Natural killer cell (primary cell): ENCODE data around the gene SLC12A6. TPM values are rescaled to one million over a fixed set of nuclear protein-coding genes. Genes with fewer than 3 reads are reported as not detected.
A peak's percentile ranks its signal among the peaks of the same experiment; 100 is the strongest.
"Not testable (repeated sequence)": the region's sequence is repeated elsewhere in the genome, so short reads cannot be mapped to it uniquely, and the experiment has no call there.

Experiments
- ATAC-seq, 3 donors: fragments of 150-1000 bp in 2 of 3; fragments of 200-7000 bp in 1 of 3; cut with Tn5 transposase; 1 replicate in 1 of 3; 2 replicates in 2 of 3; pipeline ENCODE4 v1.10.0; 2021; ENCODE audit warnings: mild to moderate bottlenecking in 2 of 3, moderate library complexity in 2 of 3
- DNase-seq, 2 donors: peaks; one replicate each; pipeline versions ENCODE4 v3.0.0 to v3.0.0-alpha.2; 2013 to 2021; ENCODE audit warnings: mixed read lengths in 1 of 2
- H3K27ac ChIP-seq: one replicate; pipeline ENCODE4 v1.5.1; 2013; ENCODE audit warnings: mild to moderate bottlenecking, low read length
- H3K27me3 ChIP-seq: one replicate; pipeline ENCODE4 v1.6.1; 2013; ENCODE audit warnings: low read length; ENCODE audit not compliant: control insufficient read depth, insufficient read depth
- H3K36me3 ChIP-seq: one replicate; pipeline ENCODE4 v1.6.1; 2013; ENCODE audit warnings: low read length; ENCODE audit not compliant: control insufficient read depth, insufficient read depth
- H3K4me1 ChIP-seq: one replicate; pipeline ENCODE4 v1.6.1; 2013; ENCODE audit warnings: low read length; ENCODE audit not compliant: control insufficient read depth, insufficient read depth
- H3K4me3 ChIP-seq: one replicate; pipeline ENCODE4 v1.5.1; 2013; ENCODE audit warnings: low read length
- H3K9me3 ChIP-seq: one replicate; pipeline ENCODE4 v1.6.1; 2013; ENCODE audit warnings: low read length; ENCODE audit not compliant: control insufficient read depth, insufficient read depth
- H3K27ac Mint-ChIP-seq, 2 donors: one replicate each; pipeline ENCODE4 v1.8.0; 2022; ENCODE audit warnings: mild to moderate bottlenecking in 2 of 2, mixed read lengths in 2 of 2, moderate library complexity in 1 of 2
- H3K27me3 Mint-ChIP-seq, 2 donors: one replicate each; pipeline ENCODE4 v1.8.0; 2022; ENCODE audit warnings: low read depth in 2 of 2, mixed read lengths in 2 of 2
- H3K36me3 Mint-ChIP-seq: one replicate; pipeline ENCODE4 v1.8.0; 2022; ENCODE audit warnings: mixed read lengths
- H3K4me1 Mint-ChIP-seq, 2 donors: one replicate each; pipeline ENCODE4 v1.8.0; 2022; ENCODE audit warnings: mixed read lengths in 2 of 2
- H3K4me3 Mint-ChIP-seq: one replicate; pipeline ENCODE4 v1.8.0; 2022; ENCODE audit warnings: mild to moderate bottlenecking, moderate library complexity, mixed read lengths
- H3K9me3 Mint-ChIP-seq, 2 donors: one replicate each; pipeline ENCODE4 v1.8.0; 2022; ENCODE audit warnings: mixed read lengths in 2 of 2
- WGBS: methylation state at CpG from one replicate; pipeline ENCODE4 v1.1.7; 2013; ENCODE audit warnings: missing lambda C conversion rate; ENCODE audit not compliant: insufficient coverage; 5-methylcytosine and 5-hydroxymethylcytosine counted together
- intact Hi-C: fragments of 100-400 bp; cut with micrococcal nuclease; formaldehyde crosslinking; loops from one replicate; pipeline ENCODE4 v1.14.2; 2022
- total RNA-seq, 4 donors: library from RNA; stranded (reverse); fragments of 120-200 nt in 1 of 4; gene quantifications; one replicate each; pipeline versions ENCODE4 v1.2.3 to v1.2.4, GENCODE V29; 2013 to 2022
- TF ChIP-seq, protein P1 (sequence below): fragments of 200-600 bp; IDR thresholded peaks from one replicate; pipeline ENCODE4 v1.8.0; 2022; ENCODE audit warnings: antibody characterized with exemption

Gene SLC12A6
- 10 to 100 TPM; 56.1 to 82.9 (median 79.5) TPM for total RNA-seq
- total RNA-seq (2013), result 76.5 TPM

DNA sequence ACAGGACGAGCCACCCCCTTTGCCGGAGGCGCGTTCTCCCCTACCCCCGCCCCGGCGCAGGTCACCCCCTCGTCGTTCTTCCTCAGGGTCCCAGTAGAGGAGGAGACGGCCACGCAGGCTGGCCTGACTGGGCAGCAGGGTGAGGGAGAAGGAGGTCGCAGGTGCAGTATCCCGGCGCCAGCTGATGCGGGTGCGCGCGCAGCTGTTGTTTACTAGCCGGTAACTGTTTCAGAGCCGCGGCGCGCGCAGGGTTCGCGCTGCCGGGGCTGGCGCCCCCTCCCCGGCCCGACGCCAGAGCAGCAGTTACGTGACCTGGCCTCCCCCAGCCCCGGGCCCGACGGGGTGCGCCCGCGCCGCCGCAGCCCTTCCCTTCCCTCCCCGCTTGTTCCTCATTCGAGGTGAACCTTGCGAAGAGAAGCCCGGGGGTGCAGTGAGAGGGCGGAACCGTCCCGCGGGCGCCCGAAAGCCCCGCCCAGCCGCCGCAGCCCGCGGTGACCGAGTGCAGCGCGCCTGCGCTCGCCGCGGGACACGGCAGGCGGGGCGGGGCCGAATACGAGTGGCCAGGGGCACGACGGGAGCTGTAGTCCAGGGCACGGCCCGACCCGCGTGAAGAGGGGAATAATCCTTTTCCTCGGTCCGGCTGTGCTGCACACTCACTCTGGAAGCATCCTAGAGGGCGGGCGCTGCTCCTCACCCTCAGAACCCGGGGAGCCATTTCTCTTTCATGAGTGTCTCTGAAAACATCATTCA is at the start of gene SLC12A6:
SLC12A6 (minus strand) TSS at position 225 of the 750 bp plus-strand sequence. CDS start 1,101 bp downstream, outside the sequence.
- H3K4me1 ChIP-seq, result peaks cover 41% of the 10 kb centered on the region
- WGBS, result under 1% methylated on average over 78 of the region's 78 CpGs
- no peaks in the 10 kb centered on the region for H3K9me3 Mint-ChIP-seq
- H3K27me3 Mint-ChIP-seq, result no peaks in the 10 kb centered on the region
- H3K4me3 Mint-ChIP-seq, result peak within 1 kb of the TSS; percentile 97
- peaks cover 47 to 52% of the 10 kb centered on the region in 2 donors for H3K4me1 Mint-ChIP-seq
- no peaks in the 10 kb centered on the region for H3K27me3 ChIP-seq
- TF ChIP-seq, protein P1, sequence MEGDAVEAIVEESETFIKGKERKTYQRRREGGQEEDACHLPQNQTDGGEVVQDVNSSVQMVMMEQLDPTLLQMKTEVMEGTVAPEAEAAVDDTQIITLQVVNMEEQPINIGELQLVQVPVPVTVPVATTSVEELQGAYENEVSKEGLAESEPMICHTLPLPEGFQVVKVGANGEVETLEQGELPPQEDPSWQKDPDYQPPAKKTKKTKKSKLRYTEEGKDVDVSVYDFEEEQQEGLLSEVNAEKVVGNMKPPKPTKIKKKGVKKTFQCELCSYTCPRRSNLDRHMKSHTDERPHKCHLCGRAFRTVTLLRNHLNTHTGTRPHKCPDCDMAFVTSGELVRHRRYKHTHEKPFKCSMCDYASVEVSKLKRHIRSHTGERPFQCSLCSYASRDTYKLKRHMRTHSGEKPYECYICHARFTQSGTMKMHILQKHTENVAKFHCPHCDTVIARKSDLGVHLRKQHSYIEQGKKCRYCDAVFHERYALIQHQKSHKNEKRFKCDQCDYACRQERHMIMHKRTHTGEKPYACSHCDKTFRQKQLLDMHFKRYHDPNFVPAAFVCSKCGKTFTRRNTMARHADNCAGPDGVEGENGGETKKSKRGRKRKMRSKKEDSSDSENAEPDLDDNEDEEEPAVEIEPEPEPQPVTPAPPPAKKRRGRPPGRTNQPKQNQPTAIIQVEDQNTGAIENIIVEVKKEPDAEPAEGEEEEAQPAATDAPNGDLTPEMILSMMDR, result no peak
- peak; percentile 84 to 94 (median 91) for ATAC-seq
- H3K27ac ChIP-seq, result peak within 1 kb of the TSS; percentile 76
- peak within 1 kb of the TSS; percentile 92 to 95 for H3K27ac Mint-ChIP-seq
- H3K36me3 Mint-ChIP-seq, result no peaks in the 10 kb centered on the region
- H3K4me3 ChIP-seq, result peak within 1 kb of the TSS; percentile 79
- peaks cover 23% of the 10 kb centered on the region for H3K36me3 ChIP-seq
- peak; percentile 91 to 95 for DNase-seq
- no peaks in the 10 kb centered on the region for H3K9me3 ChIP-seq
- intact Hi-C loops, result loop anchor here (2.0 to 5.0 kb wide), 2 partner anchors 113 to 235 kb away; partner anchors contain the start of genes EMC4, EMC7 and PGBD4

- H3K36me3 ChIP-seq, H3K27me3 ChIP-seq, H3K36me3 Mint-ChIP-seq, DNase-seq, intact Hi-C loops, H3K4me1 Mint-ChIP-seq, H3K4me3 Mint-ChIP-seq, H3K4me3 ChIP-seq, H3K27me3 Mint-ChIP-seq, H3K9me3 Mint-ChIP-seq, H3K27ac Mint-ChIP-seq, H3K4me1 ChIP-seq, H3K9me3 ChIP-seq, ATAC-seq, H3K27ac ChIP-seq: not testable (repeated sequence)
- WGBS, result no CpG with 5 or more reads among the region's 19 CpGs
Observed at GRCh38 chr15:34381829-34382521, 44.4 kb upstream of the SLC12A6 start.

DNA sequence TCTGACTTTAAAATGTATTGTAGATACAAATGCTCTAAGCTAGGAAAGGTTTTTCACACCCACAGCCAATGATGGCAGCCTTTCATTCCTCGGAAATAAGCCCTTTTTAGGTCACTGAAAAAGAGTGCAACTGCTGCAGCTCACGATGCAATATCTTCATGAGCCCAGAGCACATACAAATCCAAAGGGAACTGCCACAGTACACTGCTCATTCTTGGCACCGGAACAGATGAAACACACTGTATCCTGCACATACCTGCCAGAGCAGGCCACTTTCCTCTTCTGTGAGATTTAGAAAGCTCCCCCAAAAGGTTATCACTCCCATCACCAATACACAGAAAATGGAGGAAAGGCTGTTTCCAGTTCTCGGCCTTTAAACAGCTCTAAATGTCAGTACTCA is 42.9 kb upstream of the SLC12A6 start:
- H3K9me3 ChIP-seq, H3K36me3 ChIP-seq, H3K4me3 ChIP-seq, H3K27ac ChIP-seq, intact Hi-C loops, H3K27me3 Mint-ChIP-seq, H3K9me3 Mint-ChIP-seq, H3K4me1 Mint-ChIP-seq, H3K27ac Mint-ChIP-seq, H3K4me1 ChIP-seq, H3K4me3 Mint-ChIP-seq, ATAC-seq, DNase-seq, H3K36me3 Mint-ChIP-seq, H3K27me3 ChIP-seq: not testable (repeated sequence)
- WGBS, result 97% methylated on average over 3 of the region's 4 CpGs

DNA sequence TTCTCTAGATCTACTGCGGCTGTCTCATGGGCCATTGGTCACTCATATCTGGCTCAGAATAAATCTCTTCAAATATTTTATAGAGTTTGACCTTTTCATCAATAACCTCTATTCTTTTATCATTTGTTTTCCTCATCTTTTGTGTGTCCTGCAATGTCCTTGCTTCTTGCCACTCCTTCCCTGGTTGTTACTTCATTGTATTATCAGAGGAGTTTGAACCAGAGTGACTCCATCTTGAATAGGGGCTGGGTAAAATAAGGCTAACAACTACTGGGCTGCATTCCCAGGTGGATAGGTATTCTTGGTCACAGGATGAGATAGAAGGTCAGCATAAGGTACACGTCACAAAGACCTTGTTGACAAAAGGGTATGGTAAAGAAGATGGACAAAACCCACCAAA is 39.3 kb upstream of the SLC12A6 start:
- 93% methylated on average over 1 of the region's 2 CpGs for WGBS
- TF ChIP-seq, protein P1, result no peak
- Mint-ChIP-seq H3K4me1 (no peaks in the 10 kb centered on the region), H3K9me3 (no peaks in the 10 kb centered on the region), H3K27me3 (no peaks in the 10 kb centered on the region), H3K27ac (no peak overlapping the region), H3K36me3 (no peaks in the 10 kb centered on the region), H3K4me3 (no peak overlapping the region)
- intact Hi-C loops, result no loop called here
- Histone ChIP-seq H3K27me3 (no peaks in the 10 kb centered on the region), H3K27ac (no peak overlapping the region), H3K36me3 (no peaks in the 10 kb centered on the region), H3K4me1 (no peaks in the 10 kb centered on the region), H3K9me3 (no peaks in the 10 kb centered on the region), H3K4me3 (no peak overlapping the region)
- no peak for DNase-seq
- no peak for ATAC-seq

- H3K4me3 ChIP-seq, H3K27ac Mint-ChIP-seq, H3K27ac ChIP-seq, H3K4me3 Mint-ChIP-seq, H3K9me3 ChIP-seq, H3K4me1 Mint-ChIP-seq, H3K27me3 ChIP-seq, H3K27me3 Mint-ChIP-seq, H3K36me3 Mint-ChIP-seq, H3K36me3 ChIP-seq, ATAC-seq, intact Hi-C loops, H3K9me3 Mint-ChIP-seq, H3K4me1 ChIP-seq, DNase-seq: not testable (repeated sequence)
- WGBS, result 85% methylated on average over 2 of the region's 2 CpGs
Observed at GRCh38 chr15:34375541-34375940, 38.0 kb upstream of the SLC12A6 start.
